ENCODE data around the gene RIC8A. TPM values are rescaled to one million over a fixed set of nuclear protein-coding genes. Genes with fewer than 3 reads are reported as not detected.

Gene RIC8A
- total and polyA plus RNA-seq, 9 of the 15 experiments (the other 6 are each of a cell fraction or from before 2014, with no cell fraction given): 10.7 to 108 (median 72.1) TPM

GRCh38 chr11:236774-237767 is 29.6 kb downstream of the RIC8A start, which contains the start of gene PSMD13 (continued):
- no peak for TF ChIP-seq CEBPB (tag; IDR thresholded peaks at IDR 0.05)
- TF ChIP-seq CHD7 (IDR thresholded peaks at IDR 0.05; ENCODE audit: low read depth, low read length): no peak
- TF ChIP-seq NR4A1 (CRISPR knock-in tag; IDR thresholded peaks at IDR 0.05): no peak
- 0 out of 2 replicates have a peak, but pooled peaks have one; percentile 42 for TF ChIP-seq NR4A1 (tag; IDR thresholded peaks at IDR 0.05)
- TF ChIP-seq HLTF (IDR thresholded peaks at IDR 0.05): no peak
- TF ChIP-seq NFRKB (IDR thresholded peaks at IDR 0.05; ENCODE audit: low read depth): no peak
- no peak for TF ChIP-seq RBM39 (optimal IDR thresholded peaks at IDR 0.05; ENCODE audit: low read depth, low read length)
- TF ChIP-seq NR2C2 (CRISPR knock-in tag; IDR thresholded peaks at IDR 0.05): peak; percentile 9; the same call in 1 of the 2 replicates
- peak; percentile 92 for TF ChIP-seq NR2C2 (tag; IDR thresholded peaks at IDR 0.05)
- no peak for TF ChIP-seq ZMIZ1 (IDR thresholded peaks at IDR 0.05; ENCODE audit: low read depth in 2 of 2, low read length in 2 of 2)
- TF ChIP-seq MED1 (CRISPR knock-in tag; IDR thresholded peaks at IDR 0.05; ENCODE audit: borderline replicate concordance): no peak
- no peak for TF ChIP-seq PRPF4 (IDR thresholded peaks at IDR 0.05; ENCODE audit: insufficient read depth, low read depth, low read length, poor library complexity, severe bottlenecking)
